ENCODE measurements around the gene MKS1.
A peak's percentile ranks its signal among the peaks of the same experiment; 100 is the strongest.

The MKS1 gene

DNA sequence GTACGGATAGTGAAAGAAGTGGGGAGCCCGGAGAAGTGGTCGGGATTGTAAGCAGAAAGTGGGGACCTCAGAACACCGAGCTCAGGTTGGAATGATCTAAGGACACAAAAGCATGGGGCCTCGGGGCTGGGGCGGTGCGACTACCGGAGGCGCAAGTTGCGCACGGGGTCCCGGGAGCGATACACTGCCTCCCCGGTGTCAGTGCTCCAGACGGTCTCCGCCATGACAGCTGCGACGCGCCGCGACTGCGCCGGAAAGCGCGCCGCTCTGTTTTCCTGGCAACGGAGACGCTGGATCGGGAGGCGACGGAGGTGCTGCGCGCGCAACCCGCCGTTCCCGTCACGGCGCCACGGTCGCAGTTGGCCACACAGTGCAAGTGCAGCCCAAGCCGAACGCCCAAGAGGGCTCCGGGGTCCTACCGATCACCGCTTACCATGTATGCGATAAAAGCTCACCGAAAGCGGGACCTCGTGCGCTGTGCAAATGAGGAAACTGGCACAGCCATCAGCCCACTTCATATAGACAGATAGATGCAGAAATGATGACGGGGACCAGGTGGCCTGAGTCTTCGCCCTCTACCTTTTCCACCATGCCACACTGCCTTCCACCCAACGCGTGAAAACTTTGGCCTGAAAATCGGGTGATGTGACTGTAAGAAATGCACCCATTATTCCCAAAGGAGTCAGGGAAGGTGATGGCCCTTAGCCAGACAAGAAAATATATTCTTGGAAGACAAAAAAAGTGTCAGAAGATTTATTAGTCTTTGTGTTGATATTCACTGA, at the start of gene MKS1:
MKS1 (minus strand) TSS at position 249 of the 782 bp plus-strand sequence; CDS start at position 224, 25 bp downstream.
- DNase-seq = peak; percentile 88 to 90

GRCh38 chr17:58268326-58268725, 49.3 kb upstream of the MKS1 start:
- no peak for DNase-seq

- DNase-seq = no peak
Measured at GRCh38 chr17:58267347-58268324, 48.6 kb upstream of the MKS1 start.

DNA sequence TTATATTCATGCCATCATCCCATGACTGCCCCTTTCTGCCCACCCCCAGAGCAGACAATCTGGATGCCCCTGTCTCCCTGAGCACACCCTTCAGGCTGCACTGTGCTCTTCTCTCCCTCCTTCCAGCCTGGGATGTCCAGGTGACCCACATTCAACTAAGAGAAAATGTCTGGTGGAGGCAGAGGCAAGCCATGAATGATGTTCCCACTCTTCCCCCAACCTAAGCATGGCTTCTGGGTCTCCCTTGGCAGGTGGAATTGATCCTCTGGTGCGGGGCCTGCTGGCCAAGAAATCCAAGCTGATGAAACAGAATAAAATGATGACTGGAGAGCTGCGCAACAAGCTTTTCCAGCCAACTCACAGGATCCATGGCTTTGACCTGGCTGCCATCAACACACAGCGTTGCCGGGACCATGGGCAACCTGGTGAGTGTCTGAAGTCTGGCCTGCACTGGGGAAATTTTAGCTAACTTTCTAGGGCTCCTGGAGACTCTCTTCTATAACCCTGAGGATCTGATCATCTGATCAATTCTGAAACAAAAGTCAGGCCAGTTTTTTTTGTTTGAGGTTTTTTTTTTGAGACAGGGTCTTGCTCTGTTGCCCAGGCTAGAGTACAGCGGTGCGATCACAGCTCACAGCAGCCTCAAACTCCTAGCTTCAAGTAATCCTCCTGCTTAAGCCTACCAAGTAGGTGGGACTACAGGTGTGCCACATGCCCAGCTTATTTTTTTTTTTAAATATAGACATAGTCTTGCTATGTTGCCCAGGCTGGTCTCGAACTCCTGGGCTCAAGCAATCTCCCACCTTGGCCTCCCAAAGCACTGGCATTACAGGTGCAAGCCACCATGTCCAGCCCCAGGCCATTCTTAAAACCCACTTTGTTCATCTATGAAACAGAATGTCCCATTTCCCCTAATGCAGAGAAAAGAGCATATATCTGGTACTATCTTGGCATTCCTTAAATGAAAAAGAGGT, 47.1 kb upstream of the MKS1 start:
- DNase-seq = no peak

DNA sequence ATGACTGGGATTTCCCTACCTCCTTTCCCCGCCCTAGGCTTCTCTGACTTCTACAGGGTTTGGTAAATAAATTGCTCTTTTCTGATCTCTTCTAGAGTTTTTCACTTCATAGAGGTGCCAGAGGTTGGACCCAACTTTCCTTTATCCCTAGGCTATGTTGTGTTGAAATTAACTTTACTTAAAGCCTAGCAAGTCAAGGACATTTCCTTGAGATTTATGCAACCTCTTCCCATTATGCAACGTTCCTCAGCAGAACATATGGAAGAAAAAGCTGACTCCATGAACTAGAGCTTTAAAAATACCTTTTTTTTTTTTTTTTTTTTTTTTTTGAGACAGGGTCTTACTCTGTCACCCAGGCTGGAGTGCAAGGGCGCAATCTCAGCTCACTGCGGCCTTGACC, 46.2 kb upstream of the MKS1 start:
- no peak for DNase-seq

DNA sequence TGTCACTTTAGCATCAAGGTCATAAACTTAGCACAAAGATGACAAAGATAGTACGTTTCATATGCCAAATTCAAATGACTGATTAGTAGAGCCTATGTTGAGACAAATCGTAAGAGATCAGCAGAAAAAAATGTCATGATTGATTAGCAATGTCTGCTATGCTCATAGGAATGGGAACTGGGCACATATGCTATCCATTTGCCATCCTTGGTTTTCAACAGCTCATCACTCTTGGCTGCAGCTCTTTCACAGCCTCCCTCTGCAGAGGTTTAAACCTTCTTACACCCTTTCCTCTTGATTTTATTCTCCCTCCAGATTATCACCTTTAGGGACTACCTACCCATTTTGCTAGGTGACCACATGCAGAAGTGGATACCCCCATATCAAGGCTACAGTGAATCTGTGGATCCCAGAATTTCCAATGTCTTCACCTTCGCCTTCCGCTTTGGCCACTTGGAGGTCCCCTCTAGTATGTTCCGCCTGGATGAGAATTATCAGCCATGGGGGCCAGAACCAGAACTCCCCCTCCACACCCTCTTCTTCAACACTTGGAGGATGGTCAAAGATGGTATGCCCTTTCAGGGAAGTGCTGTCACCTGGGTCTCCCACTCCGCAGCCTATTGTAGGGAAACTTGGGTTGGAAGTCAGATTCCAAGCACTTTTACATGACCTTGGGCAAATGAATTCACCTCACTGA, 45.5 kb upstream of the MKS1 start:
- no peak for DNase-seq

GRCh38 chr17:58263773-58264172, 44.7 kb upstream of the MKS1 start:
- no peak for DNase-seq

- no peak for DNase-seq
Measured at GRCh38 chr17:58262149-58262548, 43.1 kb upstream of the MKS1 start.

DNA sequence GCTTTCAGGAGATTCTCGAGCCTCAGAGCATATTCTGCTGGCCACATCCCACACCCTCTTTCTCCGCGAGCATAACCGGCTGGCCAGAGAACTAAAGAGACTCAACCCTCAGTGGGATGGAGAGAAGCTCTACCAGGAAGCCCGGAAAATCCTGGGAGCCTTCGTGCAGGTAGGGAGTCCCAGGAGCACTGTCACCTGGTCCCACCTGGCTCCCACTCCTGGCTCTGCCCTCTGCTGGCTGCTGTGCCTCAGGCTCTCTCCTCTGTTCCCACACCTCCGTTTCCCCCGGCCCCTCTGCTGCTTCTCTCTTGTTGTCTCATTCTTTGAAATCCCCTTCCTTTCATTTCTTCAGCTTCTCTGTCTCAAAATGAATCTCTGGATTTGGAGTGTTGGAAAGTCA, 35.7 kb upstream of the MKS1 start:
- DNase-seq = no peak

DNA sequence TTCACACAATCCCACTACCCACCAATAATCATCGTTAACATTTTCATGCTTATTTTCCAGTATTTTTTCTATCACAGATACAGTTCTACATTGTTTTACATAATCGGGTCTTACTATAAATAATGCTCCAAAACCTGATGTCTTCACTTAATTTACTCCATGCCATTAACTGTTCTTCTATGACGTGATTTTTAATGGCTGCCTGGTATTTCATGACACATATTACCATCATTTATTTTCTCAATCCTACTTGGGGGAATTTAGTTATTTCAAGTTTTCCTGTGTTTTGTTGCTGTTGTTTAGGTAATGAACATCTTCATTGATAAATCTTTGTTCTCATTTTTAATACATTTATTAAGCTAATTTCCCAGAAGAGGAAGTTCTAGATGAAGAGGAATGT, 34.0 kb upstream of the MKS1 start:
- DNase-seq = no peak

DNA sequence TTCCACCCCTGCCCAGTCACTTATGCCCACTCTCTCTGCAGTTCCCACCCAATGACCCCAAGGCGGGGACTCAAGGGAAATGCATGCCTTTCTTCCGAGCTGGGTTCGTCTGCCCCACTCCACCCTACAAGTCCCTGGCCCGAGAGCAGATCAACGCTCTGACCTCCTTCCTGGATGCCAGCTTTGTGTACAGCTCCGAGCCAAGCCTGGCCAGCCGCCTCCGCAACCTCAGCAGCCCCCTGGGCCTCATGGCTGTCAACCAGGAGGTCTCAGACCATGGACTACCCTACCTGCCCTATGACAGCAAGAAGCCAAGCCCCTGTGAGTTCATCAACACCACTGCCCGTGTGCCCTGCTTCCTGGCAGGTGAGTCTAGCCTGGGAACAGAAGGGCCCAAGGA, 33.1 kb upstream of the MKS1 start:
- no peak for DNase-seq

- DNase-seq = no peak
Measured at GRCh38 chr17:58250344-58251011, 31.4 kb upstream of the MKS1 start.

DNA sequence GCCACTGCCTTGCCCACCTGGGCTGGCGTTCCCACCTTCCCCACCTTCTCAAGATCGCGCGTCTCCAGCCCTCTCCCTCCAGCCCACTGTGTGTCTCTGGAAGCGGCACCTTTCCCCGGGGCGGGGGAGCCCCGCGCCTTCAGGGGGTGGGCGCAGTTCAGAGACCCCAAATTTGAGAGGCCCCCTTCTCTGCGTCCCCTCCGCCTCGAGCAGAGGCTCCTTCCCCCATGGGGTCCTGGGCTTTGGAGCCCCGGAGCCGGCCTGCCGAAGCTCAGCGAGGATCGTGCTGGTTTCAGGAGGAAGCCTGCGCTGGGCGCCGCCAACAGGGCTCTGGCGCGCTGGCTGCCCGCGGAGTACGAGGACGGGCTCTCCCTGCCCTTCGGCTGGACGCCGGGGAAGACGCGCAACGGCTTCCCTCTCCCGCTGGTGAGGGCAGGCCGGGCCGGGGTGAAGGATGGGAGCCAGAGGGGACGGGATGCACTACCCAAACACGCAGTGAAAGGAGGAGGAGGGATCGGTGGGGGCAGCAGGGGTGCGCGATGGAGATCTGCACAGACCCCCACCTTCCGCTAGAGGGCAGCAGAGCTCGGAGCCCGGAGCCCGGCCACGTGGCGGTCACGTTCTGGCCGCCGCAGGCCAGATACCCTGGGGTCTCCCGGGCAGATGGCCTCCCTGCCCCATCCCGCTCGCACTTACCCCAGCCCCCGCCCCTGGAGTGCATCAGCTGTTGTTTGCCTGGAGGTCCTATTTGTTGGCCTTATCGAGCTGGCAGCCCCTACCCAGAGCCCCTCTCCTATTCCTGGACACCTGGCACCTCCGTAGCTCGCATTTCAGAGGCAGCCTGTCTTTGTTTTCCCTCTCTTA, 30.4 kb upstream of the MKS1 start:
- peak; percentile 51 to 70 for DNase-seq

GRCh38 chr17:58248955-58249269, 29.9 kb upstream of the MKS1 start:
- DNase-seq = no peak

DNA sequence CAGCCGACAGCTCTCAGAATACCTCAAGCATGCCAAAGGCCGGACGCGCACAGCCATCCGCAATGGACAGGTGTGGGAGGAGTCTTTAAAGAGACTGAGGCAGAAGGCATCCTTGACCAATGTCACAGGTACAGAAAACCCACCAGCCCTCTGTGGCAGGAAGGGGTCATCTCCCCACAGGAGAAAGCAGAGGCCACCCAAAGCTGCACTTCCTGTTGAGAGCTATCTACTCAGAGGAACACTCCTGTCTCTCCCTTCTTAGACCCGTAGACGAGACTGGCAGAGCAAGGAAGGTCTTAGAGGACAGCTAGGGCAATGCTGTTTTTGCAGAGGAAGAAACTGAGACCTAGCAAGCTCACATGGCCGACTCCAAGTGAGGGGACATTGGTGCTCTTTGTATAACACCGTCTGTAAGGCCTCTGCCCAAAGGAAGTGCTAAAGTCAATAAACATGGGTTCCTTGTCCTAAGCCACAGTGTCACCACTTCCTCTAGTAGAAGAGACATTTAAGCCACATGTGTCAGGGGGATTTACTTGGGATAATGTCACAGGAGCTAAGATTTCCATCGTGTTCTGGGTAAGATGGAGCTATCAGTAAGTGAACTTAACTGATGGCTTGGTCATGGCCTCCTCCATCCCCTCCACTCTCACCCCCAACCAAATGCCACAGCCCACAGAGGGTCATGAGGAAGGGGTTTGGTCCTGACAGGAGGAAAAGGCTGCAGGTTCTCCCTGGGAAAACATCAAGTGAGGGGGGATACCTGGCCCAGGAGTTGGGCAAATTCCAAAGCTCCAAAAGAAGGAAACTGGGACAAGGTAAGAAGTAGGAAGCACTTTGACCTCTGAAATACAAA, 28.7 kb upstream of the MKS1 start:
- DNase-seq = no peak

- DNase-seq = no peak
Measured at GRCh38 chr17:58246781-58247180, 27.7 kb upstream of the MKS1 start.

- DNase-seq = no peak
Measured at GRCh38 chr17:58246104-58246740, 27.2 kb upstream of the MKS1 start.

GRCh38 chr17:58245428-58246103, 26.5 kb upstream of the MKS1 start:
- no peak for DNase-seq

DNA sequence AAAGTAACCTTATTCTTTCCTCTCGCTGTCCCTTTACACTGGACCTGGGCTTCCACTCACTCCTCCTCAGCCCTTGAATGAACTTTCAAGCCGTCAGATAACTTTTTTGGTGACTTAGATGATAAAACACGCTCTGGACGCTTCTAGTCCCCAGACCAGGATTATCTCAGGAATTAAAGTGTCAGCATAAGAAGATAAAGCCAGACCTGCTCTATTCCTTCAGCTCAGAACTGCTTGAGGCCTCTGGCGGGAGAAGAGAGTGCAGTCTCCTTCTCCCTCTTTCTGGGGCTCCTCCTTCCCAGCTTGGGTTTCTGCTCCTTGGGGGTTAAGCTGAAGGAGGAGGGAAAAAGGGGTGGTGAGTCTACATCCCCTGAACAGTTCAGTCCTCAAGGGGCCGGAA, 25.9 kb upstream of the MKS1 start:
- no peak for DNase-seq
